Stimulated activated naive CD4-positive, alpha-beta T cell (primary cell): Measurements from ENCODE around the gene RSPO3.

Experiments
- DNase-seq, 6 experiments: peaks; one replicate each; lab custom pipeline; 2025; lab: John Stamatoyannopoulos, UW

The RSPO3 gene

GRCh38 chr6:127162836-127163235 lies 44.4 kb downstream of the RSPO3 start:
- no peak for DNase-seq

DNA sequence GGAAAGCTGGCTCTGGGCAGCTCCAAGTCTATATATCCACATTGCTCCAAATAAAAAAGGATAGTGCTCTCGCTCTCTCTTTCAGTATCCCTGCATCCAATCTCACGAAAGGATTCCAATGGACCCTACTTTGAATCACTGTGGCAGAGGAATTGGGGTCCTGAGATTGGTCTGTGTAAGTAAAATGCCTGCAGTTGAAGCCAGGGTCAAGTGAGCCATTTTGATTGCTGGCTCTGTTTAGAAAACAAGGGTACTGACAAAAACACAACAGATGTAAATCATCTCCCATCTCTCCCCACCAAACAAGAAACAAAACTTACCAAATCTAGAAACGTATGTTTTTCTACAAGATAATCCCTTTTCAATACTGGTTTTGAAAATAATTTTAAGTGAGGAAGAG lies 45.6 kb downstream of the RSPO3 start:
- no peak for DNase-seq

DNA sequence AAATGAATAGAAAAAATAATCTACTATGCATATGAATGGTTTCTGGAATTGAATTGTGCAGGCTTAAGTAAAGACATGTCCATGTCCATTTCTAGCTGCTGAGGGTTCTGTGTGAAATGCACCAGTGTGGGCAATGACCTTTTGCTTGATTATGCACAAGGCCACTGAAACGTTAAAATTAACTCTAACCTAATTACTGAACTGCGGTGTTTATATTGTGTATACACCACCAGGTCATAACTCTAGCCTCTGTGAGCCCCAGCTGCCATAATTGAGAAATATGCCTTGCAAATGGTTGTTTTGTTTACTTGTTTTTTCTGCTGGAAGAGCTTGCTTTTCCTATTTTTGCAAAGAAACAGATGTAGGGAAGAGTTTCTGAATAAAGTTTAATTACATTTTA lies 46.1 kb downstream of the RSPO3 start:
- no peak for DNase-seq

DNA sequence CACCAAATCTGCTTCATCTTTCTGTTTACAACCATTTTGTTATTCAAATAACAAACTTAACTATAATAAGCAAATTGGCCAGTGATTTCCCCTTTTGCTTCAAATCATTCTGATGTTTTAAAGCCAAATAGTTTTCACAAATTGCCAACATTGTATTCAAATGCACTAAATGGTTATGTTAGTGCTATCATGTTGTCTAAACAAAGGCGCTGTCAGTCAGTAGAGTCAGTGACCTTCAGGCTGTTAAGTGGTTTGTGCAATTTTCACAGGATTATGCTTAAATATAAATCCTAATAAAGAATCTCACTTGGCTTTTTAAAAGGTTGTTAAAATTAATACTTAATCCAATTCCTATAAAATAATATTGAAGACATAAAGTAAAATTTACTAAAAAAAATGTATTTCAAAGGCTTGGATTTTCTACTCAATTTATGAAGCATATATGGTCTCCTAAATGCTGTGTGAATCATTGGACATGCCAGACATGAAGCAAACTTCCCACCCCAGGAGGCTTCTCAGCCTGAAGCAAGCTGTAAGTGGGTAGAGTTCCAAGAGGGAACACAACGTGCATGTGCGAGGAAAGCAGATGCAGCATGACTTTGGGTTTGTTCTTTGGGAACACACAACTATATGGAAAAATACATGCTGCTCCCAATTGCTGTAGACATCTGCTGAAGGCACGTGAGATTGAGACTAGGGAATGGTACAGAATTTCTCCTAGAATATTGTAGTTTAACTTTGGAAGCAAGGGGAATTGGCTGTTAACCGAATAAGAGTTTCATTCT lies 54.9 kb downstream of the RSPO3 start:
- DNase-seq = no peak

GRCh38 chr6:127176146-127176545 lies 57.7 kb downstream of the RSPO3 start:
- DNase-seq = no peak

- DNase-seq = no peak
Observed at GRCh38 chr6:127177030-127177922, 58.8 kb downstream of the RSPO3 start.

- no peak for DNase-seq
Observed at GRCh38 chr6:127177923-127178231, 59.4 kb downstream of the RSPO3 start.

DNA sequence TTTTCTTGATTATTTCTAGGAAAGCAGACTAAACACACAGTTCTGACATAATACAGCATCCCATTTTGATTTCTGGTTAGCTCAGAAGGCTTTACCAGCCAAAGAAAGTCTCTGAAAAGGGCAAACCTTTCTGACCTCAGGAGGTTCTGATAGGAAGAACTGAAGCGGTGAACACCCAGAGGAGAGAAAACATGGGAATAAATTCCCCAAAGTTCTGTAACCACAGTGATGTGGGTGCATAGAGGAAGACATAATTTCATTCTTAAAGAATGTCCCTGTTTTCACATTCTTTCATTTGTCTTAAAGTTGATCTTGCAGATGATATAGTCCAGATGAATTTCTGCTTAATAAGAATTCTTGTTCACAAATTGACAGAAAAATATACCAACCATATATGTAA lies 60.3 kb downstream of the RSPO3 start:
- DNase-seq = no peak

DNA sequence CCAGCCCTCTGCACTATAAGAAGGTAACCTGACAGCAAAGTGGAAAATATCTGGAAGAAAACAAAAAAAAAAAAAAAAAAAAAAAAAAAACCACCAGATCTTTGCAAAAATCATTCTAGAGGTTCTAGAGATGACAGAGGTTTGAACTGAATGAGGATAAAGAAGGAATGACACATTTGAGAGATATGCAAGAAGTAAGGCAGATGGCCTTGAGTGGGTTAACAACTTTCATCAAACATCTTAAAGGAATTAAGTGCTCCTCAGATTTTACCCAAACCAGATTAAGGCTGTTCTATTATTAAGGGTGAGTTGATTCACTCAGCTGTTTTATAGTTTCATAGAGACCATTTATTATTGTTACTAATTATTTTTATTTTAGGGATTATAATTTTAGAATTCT lies 62.0 kb downstream of the RSPO3 start:
- DNase-seq = no peak

DNA sequence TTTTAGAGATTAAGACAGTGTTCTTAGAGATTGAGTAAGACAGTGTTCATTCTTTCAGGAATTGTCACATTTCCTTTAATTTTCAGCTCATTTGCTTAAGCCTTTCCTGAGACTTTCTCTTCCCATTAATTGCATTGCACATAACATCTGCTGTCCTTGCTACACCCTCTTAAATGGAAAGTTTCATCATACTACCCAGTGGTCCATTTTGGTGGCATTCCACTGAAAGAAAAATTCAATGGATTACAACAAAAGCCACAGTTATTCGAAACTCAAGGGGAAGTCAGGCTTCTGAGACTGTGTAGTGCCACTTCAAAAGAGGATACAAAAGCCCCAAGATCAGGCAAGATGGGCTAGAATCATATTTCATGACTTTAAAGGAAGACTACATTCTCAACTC lies 64.0 kb downstream of the RSPO3 start:
- DNase-seq = no peak

DNA sequence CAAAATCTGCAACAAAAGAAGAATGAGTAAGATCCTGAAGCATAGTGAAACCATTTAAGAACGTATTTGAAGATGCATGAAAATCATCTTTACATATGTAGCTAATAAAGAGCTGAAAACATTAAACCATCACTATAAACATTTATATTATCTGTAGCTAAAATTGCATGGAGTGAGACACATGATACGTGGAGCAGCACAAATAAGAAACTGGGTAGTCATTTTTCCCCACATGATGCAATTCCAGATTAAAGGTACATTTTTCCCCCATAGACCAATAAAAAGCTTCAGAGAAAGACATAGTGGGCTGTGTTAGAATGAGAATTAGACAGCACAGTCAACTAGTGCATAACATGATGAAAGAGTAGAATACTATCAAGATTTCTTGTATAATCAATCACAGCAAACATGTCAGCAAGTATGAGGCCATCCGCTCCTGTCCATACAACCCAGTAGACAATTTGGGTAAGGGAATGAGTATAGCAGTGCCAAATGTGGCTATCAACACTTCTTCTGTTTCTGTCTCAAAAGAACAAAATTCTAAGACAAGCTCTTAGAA lies 67.0 kb downstream of the RSPO3 start:
- DNase-seq = no peak

GRCh38 chr6:127186889-127187288 lies 68.4 kb downstream of the RSPO3 start:
- peak in 3 of 6 experiments; percentile 9 to 24 (median 18) for DNase-seq

DNA sequence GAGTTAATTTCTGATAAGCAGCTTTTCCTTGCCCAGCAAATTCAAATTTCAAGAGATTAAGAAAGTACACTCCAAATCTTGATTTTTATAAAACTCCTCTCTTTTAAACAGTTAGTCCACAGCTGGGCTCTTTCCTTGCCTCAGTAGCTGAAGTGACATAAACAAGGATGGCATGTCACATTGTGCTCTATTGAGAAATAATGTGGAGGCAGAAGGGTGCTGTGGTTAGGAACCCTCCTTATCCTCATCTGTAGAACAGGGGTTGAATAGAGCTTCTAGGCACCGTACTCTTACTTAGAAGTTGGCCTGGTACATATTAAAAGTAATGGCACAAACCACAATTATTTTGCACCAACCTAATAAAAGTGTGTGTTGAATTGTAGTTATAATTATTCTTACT lies 70.3 kb downstream of the RSPO3 start:
- no peak for DNase-seq

- DNase-seq = no peak
Observed at GRCh38 chr6:127190552-127190951, 72.1 kb downstream of the RSPO3 start.

DNA sequence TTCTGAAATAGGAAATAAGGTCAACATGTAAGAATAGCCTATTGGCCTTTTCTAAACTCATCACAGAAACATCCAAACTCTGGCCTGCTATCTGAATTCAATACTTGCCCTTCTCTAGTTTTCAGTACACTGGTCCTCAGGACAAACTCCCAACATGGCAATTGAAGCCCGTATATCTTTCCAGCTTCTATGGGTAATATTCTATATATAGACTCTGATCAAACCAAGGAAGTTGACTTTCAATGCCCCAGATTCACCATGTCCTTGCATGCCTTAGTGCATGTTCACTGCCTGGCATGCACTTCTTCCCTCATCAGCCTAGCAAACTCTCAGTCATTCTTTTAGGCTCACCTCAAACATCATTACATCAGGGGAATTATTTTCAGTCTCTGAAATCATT lies 73.2 kb downstream of the RSPO3 start:
- no peak for DNase-seq

- DNase-seq = no peak
Observed at GRCh38 chr6:127192911-127193541, 74.6 kb downstream of the RSPO3 start.

- DNase-seq = no peak
Observed at GRCh38 chr6:127195833-127196232, 77.4 kb downstream of the RSPO3 start.

- no peak for DNase-seq
Observed at GRCh38 chr6:127198549-127198948, 80.1 kb downstream of the RSPO3 start.

DNA sequence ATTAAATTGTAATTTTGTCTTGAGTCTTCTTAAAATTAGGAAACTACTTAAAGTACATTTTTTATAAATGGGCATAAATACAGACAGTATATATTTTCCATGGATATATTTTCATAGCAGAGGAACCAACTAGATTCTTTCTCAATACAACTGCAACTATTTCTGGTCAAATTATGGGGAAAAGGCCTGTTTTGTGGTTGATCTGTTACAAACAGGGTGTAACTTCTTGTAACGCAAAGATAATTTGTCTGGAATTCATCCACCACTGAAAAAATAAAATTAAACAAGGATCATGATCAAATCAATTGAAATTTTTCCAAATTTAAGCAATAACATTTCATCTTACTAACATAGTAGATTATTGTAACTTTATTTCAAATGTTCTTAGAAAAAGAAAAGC lies 81.0 kb downstream of the RSPO3 start:
- no peak for DNase-seq

- DNase-seq = no peak
Observed at GRCh38 chr6:127200114-127200513, 81.6 kb downstream of the RSPO3 start.

DNA sequence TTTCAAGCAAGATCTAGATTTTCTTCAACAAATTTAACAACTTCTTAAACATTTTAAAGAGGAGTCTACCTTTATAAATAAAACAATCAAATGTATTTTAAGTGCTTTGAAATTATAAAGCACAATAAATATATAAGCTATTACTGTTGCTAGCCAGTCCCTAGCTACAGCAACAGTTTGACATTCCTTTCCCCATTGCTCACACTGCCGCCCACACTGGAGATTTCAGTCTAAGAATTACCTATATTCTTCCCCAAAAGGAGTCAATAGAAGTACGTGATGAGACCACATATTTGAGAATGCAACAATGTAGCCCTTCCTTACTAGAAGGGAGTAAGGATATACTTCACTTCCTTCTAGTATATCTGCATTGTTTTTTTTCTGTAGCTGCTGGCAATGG lies 82.8 kb downstream of the RSPO3 start:
- DNase-seq = no peak

GRCh38 chr6:127202676-127203075 lies 84.2 kb downstream of the RSPO3 start:
- no peak for DNase-seq

GRCh38 chr6:127204281-127204680 lies 85.8 kb downstream of the RSPO3 start:
- no peak for DNase-seq
